ENCODE data around the gene MYBL2. TPM values are rescaled to one million over a fixed set of nuclear protein-coding genes. Genes with fewer than 3 reads are reported as not detected.

The MYBL2 gene
- total RNA-seq, 1 experiment from 2014 or later: 95.9 TPM

GRCh38 chr20:43658069-43658722 is 8.7 kb upstream of the MYBL2 start:
- ATAC-seq: peak; percentile 56
- CTCF ChIA-PET: no interaction called here

GRCh38 chr20:43658723-43659419 is 8.0 kb upstream of the MYBL2 start:
- Histone ChIP-seq H3F3A (ENCODE audit: low read length, unreplicated experiment) (no peaks in the 10 kb centered on the region), H3K4me2 (ENCODE audit: low read length) (peak overlapping the region; percentile 100), H4K20me1 (ENCODE audit: low read length) (no peaks in the 10 kb centered on the region), H3K9me2 (replicated peaks; ENCODE audit: low read length) (no peaks in the 10 kb centered on the region), H3K4me1 (ENCODE audit: insufficient read depth, low read length) (peaks cover 18% of the 10 kb centered on the region; the same call in 1 of the 2 replicates), H3K79me2 (ENCODE audit: low read length) (peaks cover 11% of the 10 kb centered on the region), H3K36me3 (ENCODE audit: low read depth, low read length) (no peaks in the 10 kb centered on the region), H3K27me3 (ENCODE audit: low read length) (no peaks in the 10 kb centered on the region), H2AFZ (ENCODE audit: low read length) (no peak overlapping the region), H3K4me3 (ENCODE audit: low read length) (no peak overlapping the region), H3K9me3 (ENCODE audit: low read length) (no peaks in the 10 kb centered on the region), H3K9ac (ENCODE audit: low read length) (no peak overlapping the region), H3K27ac (ENCODE audit: low read length) (no peak overlapping the region)
- ChIA-PET POLR2A (ENCODE audit: unreplicated experiment) (no interaction called here), CTCF (no interaction called here)
- intact Hi-C loops (cut with micrococcal nuclease): no loop called here
- BruUV-seq (replicated peaks): no TSS peak
- peak; percentile 27 for DNase-seq
- no peak for ATAC-seq
- TF ChIP-seq CTCF (conservative IDR thresholded peaks at IDR 0.05; ENCODE audit: low read depth, low read length): 0 out of 2 replicates have a peak, but pooled peaks have one; percentile 18
- TF ChIP-seq EZH2phosphoT487 (IDR thresholded peaks at IDR 0.05; ENCODE audit: borderline replicate concordance, low read length): no peak
- TF ChIP-seq EZH2 (IDR thresholded peaks at IDR 0.05; ENCODE audit: low read length, unreplicated experiment): no peak

More at GRCh38 chr20:43658069-43658722, 8.7 kb upstream of the MYBL2 start:
- Histone ChIP-seq H3K36me3 (ENCODE audit: low read depth, low read length) (no peaks in the 10 kb centered on the region), H3K9ac (ENCODE audit: low read length) (peak overlapping the region; percentile 91), H3K4me1 (ENCODE audit: insufficient read depth, low read length) (peaks cover 13% of the 10 kb centered on the region; the same call in 1 of the 2 replicates), H2AFZ (ENCODE audit: low read length) (peak overlapping the region; percentile 89), H3K9me2 (replicated peaks; ENCODE audit: low read length) (no peaks in the 10 kb centered on the region), H3K9me3 (ENCODE audit: low read length) (no peaks in the 10 kb centered on the region), H3K27ac (ENCODE audit: low read length) (peak overlapping the region; percentile 58), H3F3A (ENCODE audit: low read length, unreplicated experiment) (no peaks in the 10 kb centered on the region), H3K79me2 (ENCODE audit: low read length) (peaks cover 11% of the 10 kb centered on the region), H3K27me3 (ENCODE audit: low read length) (no peaks in the 10 kb centered on the region), H4K20me1 (ENCODE audit: low read length) (no peaks in the 10 kb centered on the region), H3K4me3 (ENCODE audit: low read length) (peak overlapping the region; percentile 96), H3K4me2 (ENCODE audit: low read length) (peak overlapping the region; percentile 100)
- intact Hi-C loops (cut with micrococcal nuclease): no loop called here
- no peak for TF ChIP-seq CTCF (conservative IDR thresholded peaks at IDR 0.05; ENCODE audit: low read depth, low read length)
- no peak for TF ChIP-seq EZH2phosphoT487 (IDR thresholded peaks at IDR 0.05; ENCODE audit: borderline replicate concordance, low read length)
- TF ChIP-seq EZH2 (IDR thresholded peaks at IDR 0.05; ENCODE audit: low read length, unreplicated experiment): no peak
- peak; percentile 53 for DNase-seq
- POLR2A ChIA-PET (ENCODE audit: unreplicated experiment): no interaction called here
- no TSS peak for BruUV-seq (replicated peaks)

Data from PC-3 (cell line).